ENCODE results near the gene CELF2.

- no peak for TF ChIP-seq CTCF (IDR thresholded peaks at IDR 0.05 in 4 of 5, conservative IDR thresholded peaks at IDR 0.05 in 1 of 5)
- no peak for TF ChIP-seq POLR2A (IDR thresholded peaks at IDR 0.05)
Observed at GRCh38 chr10:11194859-11195586, 177.4 kb downstream of the CELF2 start.
